GM19468 (cell line): ENCODE results near the gene R3HDM4.
"Not testable (repeated sequence)": the region's sequence is repeated elsewhere in the genome, so short reads cannot be mapped to it uniquely, and the experiment has no call there.

Source experiments
- ATAC-seq: cut with Tn5 transposase; IDR thresholded peaks from one replicate; pipeline ENCODE4 v1.9.1; 2021; ENCODE audit warnings: mild to moderate bottlenecking, moderate library complexity, moderate number of reproducible peaks; ENCODE audit not compliant: unreplicated experiment; ENCODE audit errors: extremely low read depth

The R3HDM4 gene

DNA sequence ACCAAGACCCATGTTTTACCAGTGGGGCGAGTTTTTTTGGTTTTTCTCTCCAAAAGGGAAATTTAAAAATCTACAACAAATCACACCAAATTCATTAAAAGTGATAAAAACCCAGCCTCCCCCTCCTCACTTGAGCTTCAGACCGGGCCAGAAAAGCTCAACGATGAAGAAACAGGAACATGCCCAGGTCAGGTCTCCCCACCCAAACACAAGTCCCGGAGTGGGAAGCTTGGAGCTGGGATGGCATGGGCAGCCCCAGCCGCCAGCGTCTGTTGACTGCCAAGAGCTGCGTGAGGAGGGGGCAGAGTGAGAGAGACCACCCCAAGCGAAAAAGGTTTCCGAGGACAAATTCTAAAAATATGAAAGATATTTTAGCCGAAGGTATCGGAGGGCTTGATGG lies 16.0 kb downstream of the R3HDM4 start:
- ATAC-seq, result no peak

DNA sequence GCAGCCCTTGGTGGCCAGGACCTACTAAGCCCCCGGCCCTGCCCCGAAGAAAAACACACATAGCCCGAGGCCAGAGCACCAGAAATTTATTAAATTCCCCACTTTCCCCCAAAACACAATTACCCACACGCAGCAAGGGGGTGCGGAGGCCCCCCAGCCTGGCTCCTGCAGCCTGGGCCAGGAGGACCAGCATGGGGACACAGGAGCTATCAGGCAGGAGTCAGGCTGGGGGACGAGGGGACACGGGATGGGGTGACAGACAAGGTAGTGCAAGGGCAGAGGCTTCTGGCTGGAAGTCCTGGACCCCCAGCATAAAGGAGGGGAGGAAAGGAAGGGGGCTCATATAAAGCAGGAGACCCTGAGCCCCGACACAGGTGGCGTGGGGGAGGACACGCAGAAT lies 16.6 kb downstream of the R3HDM4 start:
- no peak for ATAC-seq

DNA sequence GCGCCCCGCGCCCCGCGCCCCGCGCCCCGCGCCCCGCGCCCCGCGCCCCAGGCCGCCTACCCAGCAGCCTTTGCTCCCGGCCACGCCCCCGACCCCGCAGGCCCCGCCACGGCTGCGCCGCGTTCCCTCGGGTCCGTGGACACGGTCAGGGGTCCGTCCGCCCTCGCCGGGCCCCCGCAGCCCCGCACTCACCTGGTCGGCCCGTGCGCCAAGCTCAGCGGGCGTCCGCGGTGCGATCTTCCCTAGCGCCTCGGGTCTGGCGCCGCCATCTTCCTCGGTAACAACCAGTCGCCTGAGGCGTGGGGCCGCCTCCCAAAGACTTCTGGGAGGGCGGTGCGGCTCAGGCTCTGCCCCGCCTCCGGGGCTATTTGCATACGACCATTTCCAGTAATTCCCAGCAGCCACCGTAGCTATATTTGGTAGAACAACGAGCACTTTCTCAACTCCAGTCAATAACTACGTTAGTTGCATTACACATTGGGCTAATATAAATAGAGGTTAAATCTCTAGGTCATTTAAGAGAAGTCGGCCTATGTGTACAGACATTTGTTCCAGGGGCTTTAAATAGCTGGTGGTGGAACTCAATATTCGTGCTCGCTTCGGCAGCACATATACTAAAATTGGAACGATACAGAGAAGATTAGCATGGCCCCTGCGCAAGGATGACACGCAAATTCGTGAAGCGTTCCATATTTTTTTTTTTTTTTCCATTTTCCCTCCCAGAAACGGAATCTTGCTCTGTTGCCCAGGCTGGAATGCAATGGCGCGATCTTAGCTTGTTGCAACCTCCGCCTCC lies 19.9 kb downstream of the R3HDM4 start, which contains the start of the genes MED16 and RNU6-9:
TSS of gene MED16 (minus strand) at position 294 of the 796 bp plus-strand sequence. CDS start 2,056 bp downstream, outside the sequence.
TSS of gene RNU6-9 (plus strand) at position 591 of the 796 bp plus-strand sequence.
- peak; percentile 48 for ATAC-seq

DNA sequence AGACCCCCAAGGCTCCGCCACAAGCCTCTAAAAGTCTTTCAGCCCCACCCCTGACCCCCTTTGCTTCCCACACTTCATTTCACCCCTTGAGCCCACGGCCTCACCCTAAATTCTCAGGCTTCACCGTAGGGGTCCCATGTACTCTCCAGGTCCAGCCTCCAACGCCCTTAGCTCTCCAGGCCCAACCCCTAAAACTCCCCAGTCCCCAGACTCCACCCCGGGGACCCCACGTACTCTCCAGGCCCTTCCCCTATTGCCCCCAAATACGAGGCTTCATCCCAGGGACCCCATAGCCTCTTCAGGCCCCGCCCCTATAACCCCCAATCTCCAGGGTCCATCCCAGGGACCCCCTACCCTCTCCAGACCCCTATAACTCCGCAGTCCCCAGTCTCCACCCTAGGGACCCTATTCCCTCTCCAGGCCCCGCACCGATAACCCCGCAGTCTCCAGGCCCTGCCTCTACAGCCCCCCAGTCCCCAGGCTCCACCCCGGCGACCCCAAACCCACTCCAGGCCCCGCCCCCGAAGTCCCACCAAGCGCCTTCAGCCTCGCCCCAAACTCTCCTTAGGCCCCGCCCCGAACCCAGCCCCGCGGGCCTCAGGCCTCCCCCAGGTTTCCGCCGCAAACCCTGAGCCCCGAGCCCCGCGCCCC lies 20.7 kb downstream of the R3HDM4 start:
- ATAC-seq, result no peak

DNA sequence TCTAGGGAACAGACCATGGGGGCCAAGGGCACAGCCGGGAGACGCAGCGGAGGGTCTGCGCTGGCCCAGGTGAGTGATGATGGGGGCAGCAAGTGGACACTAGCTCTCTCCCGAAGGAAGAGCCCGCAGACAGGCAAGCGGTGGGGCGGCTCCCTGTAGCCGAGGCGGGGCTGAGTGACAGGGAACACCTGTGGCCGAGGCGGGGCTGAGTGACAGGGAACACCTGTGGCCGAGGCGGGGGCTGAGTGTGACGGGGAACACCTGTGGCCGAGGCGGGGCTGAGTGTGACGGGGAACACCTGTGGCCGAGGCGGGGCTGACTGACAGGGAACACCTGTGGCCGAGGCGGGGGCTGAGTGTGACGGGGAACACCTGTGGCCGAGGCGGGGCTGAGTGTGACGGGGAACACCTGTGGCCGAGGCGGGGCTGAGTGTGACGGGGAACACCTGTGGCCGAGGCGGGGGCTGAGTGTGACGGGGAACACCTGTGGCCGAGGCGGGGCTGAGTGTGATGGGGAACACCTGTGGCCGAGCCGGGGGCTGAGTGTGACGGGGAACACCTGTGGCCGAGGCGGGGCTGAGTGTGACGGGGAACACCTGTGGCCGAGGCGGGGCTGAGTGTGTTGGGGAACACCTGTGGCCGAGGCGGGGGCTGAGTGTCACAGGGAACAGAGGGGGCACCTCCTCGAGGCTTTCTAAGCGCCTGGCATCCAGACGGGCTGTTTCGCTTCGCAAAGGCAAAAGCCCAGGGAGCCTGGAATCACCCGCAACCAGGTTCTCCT lies 21.4 kb downstream of the R3HDM4 start:
- ATAC-seq, result not testable (repeated sequence)

DNA sequence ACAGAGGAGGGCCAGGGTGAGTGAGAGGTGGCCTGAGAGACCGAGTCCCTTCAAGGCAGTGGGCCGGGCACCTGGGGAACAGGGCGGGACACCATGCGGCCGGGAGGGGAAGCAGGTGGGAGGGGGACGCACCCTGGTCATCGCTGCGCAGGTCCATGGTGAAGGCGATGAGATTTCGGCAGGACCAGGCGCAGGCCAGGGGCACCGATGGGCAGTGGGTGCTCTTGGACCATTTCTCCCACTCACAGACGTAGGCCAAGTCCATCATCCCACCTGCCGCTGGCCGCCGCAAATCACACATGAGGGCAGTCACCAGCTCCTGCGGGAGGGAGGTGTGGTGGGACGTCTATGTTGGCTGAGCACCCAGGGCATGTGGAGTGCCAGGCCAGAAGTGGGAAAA lies 22.2 kb downstream of the R3HDM4 start:
- ATAC-seq, result no peak

DNA sequence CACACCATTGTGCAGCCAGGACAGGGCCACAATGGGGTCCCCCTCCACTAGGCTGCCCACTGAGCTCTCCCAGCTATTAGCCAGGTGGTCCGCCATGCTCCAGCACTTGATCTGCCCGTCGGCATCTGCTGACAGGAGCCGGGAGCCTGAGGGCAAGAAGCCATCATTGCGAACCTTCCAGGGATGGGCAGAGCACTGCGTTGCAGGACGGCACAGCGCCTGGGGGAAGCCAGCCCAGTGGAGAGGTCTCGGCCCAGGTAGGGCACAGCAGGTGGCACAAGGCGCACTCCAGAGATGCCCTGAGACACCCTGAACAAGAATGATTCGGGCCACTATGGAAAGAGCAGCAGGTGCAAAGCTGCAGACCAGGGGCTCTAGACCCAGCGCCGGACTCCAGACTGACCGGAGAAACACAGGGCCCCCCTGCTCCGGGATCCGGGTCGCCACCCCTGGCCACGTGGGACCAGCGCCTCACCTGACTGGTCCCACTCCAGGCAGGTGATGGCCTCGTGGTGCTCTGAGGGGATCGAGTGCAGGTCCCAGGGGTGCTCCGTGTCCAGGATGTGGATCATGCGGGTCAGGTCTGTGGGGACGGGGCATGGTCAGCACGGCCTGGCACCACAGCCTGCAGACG lies 23.2 kb downstream of the R3HDM4 start:
- no peak for ATAC-seq

DNA sequence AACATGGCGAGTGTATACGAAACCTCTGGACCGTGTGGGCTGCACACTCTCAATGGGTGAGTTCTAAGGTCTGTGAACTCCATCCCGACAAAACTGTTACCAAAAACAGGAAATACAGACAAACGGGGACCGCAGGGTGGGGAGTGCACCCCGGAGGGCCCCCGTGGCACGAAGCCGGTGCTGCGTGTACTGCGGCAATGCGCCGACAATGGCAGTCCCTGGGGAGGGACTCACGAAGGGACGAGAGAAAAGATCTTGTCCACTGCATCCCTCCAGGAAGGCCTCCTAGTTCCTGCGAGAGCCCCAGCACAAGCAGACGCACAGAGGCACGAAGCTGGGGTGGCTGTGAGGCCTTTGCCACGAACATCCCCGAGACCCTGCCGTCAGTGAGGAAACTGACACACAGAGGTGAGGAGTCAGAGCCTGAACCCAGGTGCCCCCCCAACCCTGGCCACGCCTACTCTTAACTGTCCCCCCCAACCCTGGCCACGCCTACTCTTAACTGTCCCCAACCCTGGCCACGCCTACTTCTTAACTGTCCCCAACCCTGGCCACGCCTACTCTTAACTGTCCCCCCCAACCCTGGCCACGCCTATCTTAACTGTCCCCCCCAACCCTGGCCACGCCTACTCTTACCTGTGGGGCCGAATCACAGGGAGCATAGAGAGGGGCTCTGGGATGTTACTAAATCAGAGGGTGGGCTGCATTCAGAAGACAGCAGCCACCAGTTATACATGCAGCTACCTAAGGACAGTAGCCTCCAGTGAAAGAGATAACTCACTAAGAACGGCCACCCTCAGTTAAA lies 24.2 kb downstream of the R3HDM4 start:
- no peak for ATAC-seq

DNA sequence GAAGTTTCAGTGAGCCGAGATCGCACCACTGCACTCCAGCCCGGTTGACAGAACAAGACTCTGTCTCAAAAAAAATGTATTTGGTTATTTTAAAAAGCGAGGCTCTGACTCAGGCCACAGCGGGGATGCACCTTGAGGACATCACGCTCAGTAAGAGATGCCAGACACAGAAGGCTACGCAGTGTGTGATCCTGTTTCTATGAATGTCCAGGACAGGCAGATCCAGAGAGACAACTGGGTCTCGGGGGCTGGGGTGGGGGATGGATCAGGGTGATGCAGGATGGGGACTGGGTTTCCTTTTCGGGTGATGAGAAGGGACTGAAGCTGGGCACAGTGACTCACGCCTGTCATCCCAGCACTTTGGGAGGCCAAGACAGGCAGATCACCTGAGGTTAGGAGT lies 25.4 kb downstream of the R3HDM4 start:
- no peak for ATAC-seq

DNA sequence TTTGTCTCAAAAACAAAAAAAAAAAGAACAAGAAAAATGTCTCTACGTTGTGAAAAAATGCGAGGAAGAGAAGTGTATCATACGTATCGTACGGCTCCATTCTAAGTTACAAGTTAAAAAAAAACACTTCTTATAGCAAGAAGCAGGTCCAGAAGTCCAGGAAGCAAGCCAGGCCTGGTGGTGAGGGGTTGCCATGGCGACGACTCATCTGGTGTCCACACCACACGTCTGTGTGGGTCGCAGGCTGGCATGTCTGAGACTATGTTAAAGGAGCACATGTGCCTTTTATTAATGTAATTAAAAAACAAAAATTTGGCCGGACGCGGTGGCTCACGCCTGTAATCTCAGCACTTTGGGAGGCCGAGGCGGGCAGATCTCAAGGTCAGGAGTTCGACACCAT lies 25.9 kb downstream of the R3HDM4 start:
- no peak for ATAC-seq

DNA sequence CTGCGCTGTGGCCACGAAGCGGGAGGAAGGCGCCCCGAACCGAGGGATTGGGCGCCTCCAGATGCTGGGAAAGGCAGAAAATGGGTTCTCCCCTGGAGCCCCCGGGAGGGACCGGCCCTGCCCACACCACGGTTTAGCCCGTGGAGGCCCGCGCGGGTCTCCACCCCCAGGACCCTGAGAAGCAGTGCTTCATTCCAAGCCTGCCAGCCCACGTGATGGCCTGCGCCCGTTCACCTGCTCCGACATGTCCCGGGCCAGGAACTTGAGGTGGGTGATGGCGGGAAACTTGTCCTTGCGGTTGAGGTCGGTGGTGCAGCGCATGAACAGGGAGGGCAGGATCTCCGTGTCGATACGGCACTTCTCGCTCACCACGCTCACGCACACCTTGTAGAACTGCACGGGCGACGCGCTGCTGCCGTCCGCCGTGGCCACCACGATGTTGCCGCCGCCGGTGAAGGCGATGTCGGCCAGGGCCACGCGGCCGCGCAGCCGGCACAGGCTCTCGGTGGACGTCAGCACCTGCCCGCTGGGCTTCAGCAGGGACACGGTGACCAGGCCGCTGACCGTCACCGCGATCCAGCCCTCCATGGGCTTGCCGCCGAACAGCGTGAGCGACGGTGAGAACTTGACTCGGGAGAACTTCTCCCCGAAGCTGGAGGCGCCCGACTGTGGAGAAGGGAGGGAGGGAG lies 27.3 kb downstream of the R3HDM4 start:
- no peak for ATAC-seq

DNA sequence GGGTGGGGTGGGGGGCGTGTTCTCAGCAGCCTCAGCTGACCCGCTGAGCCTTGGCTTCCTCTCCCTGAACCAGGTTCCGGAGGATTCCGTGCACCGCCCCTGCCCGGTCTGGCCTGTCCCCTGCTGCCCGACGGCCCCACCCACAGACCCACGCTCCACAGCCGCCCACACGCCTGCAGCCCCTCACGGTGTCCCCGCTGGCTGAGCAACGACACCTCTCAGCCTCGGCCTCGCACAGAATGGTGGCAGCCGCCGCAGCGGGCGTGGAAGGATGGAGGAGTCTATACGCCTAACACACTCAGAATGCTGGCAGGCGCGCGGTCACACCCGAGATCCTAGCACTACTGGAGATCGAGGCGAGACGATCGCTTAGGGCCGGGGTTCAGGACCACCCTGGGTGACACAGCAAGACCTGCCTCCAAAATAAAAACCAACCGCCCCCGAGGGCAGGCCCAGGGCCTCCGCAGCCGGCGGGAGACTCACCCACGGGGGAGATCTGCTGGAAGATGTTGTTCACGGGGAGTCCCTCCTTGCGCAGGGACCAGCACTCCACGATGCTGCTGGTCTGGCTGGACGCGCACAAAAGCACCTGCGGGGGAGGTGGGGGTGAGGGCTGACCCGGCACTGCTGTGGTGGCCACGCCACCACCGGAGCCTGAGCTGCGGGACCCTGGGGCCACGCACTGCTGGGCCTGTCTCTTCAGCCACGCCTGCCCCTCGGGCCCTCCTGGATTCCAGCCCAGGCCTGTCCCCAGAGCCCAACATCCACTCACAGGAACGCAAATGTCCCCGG lies 28.4 kb downstream of the R3HDM4 start:
- no peak for ATAC-seq

DNA sequence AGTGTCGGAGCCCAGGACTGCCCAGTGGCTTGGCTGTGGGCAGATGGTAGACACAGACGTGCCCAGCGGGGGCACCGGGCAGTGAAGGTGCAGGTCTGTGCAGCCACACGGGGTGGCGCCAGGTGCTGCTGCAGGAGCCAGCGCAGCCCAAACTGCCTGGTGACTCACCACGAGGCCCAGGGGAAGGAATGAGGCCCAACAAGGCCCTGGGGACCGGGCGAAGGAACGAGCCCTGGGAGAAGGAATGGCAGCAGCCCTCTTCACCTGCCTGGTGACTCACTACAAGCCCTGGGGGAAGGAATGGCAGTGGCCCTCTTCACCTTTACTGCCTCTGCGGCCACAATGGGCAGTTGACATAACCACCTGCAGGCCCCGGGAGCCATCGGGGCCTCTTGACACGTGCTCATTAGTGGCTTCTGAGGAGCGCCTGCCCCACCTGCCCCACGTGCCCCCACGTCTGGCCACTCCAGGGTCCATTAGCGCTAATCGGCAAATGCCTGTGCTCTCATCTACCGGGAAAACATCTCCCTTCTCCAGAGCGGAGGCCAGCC lies 29.3 kb downstream of the R3HDM4 start:
- ATAC-seq, result no peak

DNA sequence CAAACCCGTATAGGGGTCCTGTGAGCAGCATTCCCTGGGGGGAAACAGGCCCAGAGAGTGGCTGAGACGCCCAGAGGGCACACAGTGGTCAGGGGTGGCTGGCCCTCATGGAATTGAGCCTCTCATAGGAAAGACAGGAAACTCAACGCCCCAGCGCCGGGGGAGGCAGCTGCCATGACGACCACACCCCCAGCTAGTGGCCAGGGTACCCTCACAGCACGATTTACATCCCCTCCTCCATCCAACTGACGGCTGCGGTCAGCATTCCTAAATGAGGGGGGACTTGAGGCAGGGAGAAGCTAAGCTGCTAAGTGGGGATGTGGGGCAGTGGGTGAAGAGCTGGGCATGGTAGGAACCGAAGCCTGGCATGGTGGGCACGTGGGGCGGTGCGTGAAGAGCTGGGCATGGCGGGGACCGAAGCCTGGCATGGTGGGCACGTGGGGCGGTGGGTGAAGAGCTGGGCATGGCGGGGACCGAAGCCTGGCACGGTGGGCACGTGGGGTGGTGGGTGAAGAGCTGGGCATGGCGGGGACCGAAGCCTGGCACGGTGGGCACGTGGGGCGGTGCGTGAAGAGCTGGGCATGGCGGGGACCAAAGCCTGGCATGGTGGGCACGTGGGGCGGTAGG lies 30.0 kb downstream of the R3HDM4 start:
- ATAC-seq, result no peak

DNA sequence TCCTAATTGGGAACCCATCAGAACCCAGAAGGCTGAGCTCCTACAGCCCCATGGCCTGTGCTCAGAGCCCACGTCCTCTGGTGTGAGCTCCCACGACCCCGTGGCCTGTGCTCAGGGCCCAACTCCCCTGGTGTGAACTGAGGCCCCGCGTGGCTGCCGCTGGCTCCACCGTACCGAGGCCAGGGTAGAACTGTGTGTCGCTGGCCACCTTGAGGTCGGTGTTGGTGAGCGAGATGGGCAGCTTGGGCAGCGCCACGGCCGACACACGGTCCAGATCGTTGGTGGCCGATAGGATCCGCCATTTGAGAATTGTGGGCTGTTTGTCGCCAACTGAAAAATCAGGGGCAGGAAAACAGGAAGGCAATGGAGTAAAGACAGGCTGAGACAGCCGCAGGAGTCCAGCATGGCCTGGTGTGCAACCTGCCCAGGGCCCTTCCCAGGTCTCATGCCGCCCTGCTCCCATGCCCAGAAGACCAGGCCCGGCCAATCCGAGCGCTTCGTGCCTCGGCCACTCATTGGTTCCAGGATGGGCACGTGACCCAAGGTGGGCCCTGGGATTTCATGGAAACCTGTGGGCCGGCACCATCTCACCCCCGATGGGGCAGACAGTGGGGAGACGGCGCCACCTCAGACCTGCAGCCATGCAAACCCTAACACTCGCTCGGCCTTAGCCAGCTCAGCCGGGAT lies 31.5 kb downstream of the R3HDM4 start:
- ATAC-seq, result no peak

DNA sequence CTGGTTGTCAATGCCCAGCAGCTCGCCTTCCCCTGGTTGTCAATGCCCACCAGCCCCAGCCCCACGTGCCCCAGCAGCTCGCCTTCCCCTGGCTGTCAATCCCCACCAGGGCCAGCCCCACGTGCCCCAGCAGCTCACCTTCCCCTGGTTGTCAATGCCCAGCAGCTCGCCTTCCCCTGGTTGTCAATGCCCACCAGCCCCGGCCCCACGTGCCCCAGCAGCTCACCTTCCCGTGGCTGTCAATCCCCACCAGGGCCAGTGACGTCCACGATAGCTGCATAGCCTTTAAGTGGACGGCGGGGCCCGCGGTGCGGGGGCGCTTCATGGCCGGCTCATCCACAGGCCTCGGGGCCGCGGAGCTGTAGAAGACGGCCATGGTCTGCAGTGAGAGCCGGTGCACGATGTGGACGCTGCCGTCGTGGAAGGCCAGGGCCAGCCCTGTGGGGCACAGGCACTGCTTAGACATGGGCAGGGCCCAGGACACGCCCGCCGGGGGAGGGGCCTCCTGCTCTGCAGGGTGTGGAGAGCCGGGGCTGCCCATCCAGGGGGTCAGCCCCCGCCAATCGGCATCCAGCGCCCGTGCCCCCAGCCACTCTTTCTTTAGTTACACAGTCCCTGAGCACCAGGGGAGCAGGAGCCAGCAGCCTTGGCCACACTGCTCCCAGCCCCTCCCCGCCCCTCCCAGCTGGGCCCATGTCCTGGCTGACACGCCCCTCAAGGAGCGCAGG lies 33.1 kb downstream of the R3HDM4 start:
- ATAC-seq, result no peak
